Liver (tissue), 3 donors: Measurements from ENCODE around the gene FAM229B.

ENCODE experiments used
- FOXA1 ChIP-seq: IDR thresholded peaks from 2 replicates; pipeline ENCODE4 v1.6.1; 2016; ENCODE audit warnings: antibody characterized with exemption
- GABPA ChIP-seq, 2 donors: IDR thresholded peaks in 1 of 2; conservative IDR thresholded peaks in 1 of 2; 2 replicates each; pipeline ENCODE4 v1.6.1; 2016; ENCODE audit warnings: antibody characterized with exemption in 2 of 2, mild to moderate bottlenecking in 1 of 2, moderate library complexity in 1 of 2
- HNF4A ChIP-seq, 2 donors: conservative IDR thresholded peaks; 2 replicates each; pipeline ENCODE4 v1.6.1; 2016; ENCODE audit warnings: antibody characterized with exemption in 2 of 2, mild to moderate bottlenecking in 2 of 2
- HNF4G ChIP-seq: IDR thresholded peaks from 2 replicates; pipeline ENCODE4 v1.6.1; 2016; ENCODE audit warnings: antibody characterized with exemption
- JUND ChIP-seq, 2 donors: IDR thresholded peaks; 2 replicates each; pipeline ENCODE4 v1.6.1; 2016; ENCODE audit warnings: antibody characterized with exemption in 2 of 2
- RAD21 ChIP-seq, 2 donors: IDR thresholded peaks; 2 replicates each; pipeline ENCODE4 v1.6.1; 2016; ENCODE audit warnings: antibody characterized with exemption in 2 of 2, mild to moderate bottlenecking in 2 of 2
- RXRA ChIP-seq, 2 donors: IDR thresholded peaks; 2 replicates each; pipeline ENCODE4 v1.6.1; 2017 to 2018; ENCODE audit warnings: antibody characterized with exemption in 2 of 2, mild to moderate bottlenecking in 1 of 2
- SP1 ChIP-seq: IDR thresholded peaks from 2 replicates; pipeline ENCODE4 v1.6.1; 2018; ENCODE audit warnings: antibody characterized with exemption, mild to moderate bottlenecking
- TAF1 ChIP-seq: conservative IDR thresholded peaks from 2 replicates; pipeline ENCODE4 v1.6.1; 2016; ENCODE audit warnings: antibody characterized with exemption, mild to moderate bottlenecking
- YY1 ChIP-seq: IDR thresholded peaks from 2 replicates; pipeline ENCODE4 v1.6.1; 2016; ENCODE audit warnings: antibody characterized with exemption, mild to moderate bottlenecking
- TF ChIP-seq, protein P1 (sequence below): fragments of 150-350 bp; IDR thresholded peaks from 2 replicates; pipeline ENCODE4 v1.5.1; 2017; ENCODE audit warnings: improper control_type of control experiment, low read depth, low read length; ENCODE audit not compliant: missing input control
- TF ChIP-seq, protein P2 (sequence below): IDR thresholded peaks from 2 replicates; pipeline ENCODE4 v1.6.1; 2016; ENCODE audit warnings: antibody characterized with exemption, mild to moderate bottlenecking
- TF ChIP-seq, protein P3 (sequence below): IDR thresholded peaks from 2 replicates; pipeline ENCODE4 v1.6.1; 2016; ENCODE audit warnings: antibody characterized with exemption
- TF ChIP-seq, protein P4 (sequence below): IDR thresholded peaks from 2 replicates; pipeline ENCODE4 v1.6.1; 2016; ENCODE audit warnings: antibody characterized with exemption
- donor health status: healthy.
- donor health status: healthy.

DNA sequence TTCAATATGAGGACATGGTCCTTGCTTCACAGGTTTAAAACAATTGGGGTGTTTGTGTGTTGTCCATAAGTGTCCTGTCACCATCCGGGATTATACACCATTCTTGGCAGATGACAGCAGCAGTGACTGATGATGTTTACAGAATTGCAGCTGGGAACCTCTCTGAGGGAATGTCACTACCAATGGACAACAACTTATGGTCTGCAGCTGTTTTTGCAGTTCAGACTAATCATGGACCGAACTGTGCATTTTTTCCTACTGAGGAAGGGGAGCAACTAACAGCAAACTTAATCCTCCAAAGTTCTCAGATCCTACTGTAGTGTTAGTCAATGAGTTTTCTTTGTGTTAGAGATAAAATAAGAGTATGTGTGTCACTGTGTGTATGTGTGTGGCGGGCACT is 26.0 kb downstream of the FAM229B start:
- no peak for TF ChIP-seq YY1
- no peak for TF ChIP-seq SP1
- TF ChIP-seq, protein P1, sequence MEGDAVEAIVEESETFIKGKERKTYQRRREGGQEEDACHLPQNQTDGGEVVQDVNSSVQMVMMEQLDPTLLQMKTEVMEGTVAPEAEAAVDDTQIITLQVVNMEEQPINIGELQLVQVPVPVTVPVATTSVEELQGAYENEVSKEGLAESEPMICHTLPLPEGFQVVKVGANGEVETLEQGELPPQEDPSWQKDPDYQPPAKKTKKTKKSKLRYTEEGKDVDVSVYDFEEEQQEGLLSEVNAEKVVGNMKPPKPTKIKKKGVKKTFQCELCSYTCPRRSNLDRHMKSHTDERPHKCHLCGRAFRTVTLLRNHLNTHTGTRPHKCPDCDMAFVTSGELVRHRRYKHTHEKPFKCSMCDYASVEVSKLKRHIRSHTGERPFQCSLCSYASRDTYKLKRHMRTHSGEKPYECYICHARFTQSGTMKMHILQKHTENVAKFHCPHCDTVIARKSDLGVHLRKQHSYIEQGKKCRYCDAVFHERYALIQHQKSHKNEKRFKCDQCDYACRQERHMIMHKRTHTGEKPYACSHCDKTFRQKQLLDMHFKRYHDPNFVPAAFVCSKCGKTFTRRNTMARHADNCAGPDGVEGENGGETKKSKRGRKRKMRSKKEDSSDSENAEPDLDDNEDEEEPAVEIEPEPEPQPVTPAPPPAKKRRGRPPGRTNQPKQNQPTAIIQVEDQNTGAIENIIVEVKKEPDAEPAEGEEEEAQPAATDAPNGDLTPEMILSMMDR, result no peak
- TF ChIP-seq, protein P2, sequence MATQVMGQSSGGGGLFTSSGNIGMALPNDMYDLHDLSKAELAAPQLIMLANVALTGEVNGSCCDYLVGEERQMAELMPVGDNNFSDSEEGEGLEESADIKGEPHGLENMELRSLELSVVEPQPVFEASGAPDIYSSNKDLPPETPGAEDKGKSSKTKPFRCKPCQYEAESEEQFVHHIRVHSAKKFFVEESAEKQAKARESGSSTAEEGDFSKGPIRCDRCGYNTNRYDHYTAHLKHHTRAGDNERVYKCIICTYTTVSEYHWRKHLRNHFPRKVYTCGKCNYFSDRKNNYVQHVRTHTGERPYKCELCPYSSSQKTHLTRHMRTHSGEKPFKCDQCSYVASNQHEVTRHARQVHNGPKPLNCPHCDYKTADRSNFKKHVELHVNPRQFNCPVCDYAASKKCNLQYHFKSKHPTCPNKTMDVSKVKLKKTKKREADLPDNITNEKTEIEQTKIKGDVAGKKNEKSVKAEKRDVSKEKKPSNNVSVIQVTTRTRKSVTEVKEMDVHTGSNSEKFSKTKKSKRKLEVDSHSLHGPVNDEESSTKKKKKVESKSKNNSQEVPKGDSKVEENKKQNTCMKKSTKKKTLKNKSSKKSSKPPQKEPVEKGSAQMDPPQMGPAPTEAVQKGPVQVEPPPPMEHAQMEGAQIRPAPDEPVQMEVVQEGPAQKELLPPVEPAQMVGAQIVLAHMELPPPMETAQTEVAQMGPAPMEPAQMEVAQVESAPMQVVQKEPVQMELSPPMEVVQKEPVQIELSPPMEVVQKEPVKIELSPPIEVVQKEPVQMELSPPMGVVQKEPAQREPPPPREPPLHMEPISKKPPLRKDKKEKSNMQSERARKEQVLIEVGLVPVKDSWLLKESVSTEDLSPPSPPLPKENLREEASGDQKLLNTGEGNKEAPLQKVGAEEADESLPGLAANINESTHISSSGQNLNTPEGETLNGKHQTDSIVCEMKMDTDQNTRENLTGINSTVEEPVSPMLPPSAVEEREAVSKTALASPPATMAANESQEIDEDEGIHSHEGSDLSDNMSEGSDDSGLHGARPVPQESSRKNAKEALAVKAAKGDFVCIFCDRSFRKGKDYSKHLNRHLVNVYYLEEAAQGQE, result no peak
- TF ChIP-seq JUND (IDR thresholded peaks at IDR 0.05), result no peak
- TF ChIP-seq, protein P3, sequence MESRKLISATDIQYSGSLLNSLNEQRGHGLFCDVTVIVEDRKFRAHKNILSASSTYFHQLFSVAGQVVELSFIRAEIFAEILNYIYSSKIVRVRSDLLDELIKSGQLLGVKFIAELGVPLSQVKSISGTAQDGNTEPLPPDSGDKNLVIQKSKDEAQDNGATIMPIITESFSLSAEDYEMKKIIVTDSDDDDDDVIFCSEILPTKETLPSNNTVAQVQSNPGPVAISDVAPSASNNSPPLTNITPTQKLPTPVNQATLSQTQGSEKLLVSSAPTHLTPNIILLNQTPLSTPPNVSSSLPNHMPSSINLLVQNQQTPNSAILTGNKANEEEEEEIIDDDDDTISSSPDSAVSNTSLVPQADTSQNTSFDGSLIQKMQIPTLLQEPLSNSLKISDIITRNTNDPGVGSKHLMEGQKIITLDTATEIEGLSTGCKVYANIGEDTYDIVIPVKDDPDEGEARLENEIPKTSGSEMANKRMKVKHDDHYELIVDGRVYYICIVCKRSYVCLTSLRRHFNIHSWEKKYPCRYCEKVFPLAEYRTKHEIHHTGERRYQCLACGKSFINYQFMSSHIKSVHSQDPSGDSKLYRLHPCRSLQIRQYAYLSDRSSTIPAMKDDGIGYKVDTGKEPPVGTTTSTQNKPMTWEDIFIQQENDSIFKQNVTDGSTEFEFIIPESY, result no peak
- TF ChIP-seq HNF4A (conservative IDR thresholded peaks at IDR 0.05), result no peak
- no peak for TF ChIP-seq RAD21 (IDR thresholded peaks at IDR 0.05)
- TF ChIP-seq TAF1, result no peak
- TF ChIP-seq, protein P4, sequence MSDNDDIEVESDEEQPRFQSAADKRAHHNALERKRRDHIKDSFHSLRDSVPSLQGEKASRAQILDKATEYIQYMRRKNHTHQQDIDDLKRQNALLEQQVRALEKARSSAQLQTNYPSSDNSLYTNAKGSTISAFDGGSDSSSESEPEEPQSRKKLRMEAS, result no peak
- no peak for TF ChIP-seq GABPA (IDR thresholded peaks at IDR 0.05 in 1 of 2, conservative IDR thresholded peaks at IDR 0.05 in 1 of 2)
- no peak for TF ChIP-seq RXRA (IDR thresholded peaks at IDR 0.05)
- no peak for TF ChIP-seq HNF4G
- no peak for TF ChIP-seq FOXA1
